ENCODE data around the gene FHIT.

Gene FHIT

DNA sequence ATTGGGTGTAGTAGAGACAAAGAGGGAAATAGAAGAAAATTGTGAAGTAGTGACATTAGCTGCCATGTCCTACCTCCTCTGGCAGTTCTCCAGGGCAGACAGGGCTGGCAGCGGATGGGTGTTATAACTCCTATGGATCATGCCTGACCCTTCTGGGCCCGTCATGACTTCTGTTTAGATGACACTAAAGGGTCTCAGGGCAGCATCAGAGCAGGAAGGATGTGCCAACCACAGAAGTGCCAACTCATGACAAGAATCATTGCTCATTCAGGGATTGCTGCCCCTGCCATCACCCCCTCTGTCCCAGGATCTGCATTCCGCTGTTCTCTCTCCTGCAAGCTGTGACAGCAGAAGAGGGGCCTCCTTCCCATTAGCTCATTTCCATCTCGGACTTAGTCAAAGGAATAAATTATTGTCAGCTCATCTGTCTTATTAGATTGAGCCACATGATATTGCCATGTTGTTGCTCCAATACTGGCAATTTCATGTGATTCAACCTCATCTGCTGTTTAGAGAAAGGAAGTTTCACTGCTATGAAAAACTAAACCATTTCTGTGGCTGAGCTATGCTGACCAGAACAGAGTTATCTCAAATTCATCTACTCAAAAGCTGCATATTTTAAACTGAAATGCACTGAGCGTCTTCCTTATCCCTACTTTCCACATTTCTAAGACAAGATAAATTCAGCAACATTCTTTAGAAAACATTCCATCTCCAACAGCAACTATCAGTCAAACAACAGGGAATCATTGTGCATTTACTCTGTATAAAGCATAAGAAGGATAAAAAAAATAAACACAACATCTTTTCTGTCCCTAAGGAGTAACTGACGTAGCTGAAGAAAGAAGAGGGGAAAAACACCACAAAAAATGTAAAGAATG, 271.6 kb downstream of the FHIT start:
- no peak for DNase-seq

DNA sequence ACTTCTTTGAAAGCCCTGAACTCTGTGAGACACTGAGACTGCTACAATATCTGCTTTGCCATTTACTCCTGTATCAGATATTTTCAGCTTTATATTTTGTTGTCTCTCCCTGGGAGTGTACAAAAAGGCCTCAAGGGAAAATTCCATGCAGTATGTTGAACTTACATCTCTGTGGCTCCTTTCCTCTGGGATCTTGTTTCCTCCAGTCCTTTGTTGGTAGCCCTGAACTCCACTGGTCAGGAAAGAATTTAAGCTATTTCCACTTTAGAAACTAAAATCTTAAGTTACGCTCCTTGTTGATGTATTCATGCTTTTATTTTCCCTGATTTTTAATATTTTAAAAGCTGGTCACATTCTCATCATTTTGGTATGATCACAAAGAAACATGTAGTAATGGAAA, 277.9 kb downstream of the FHIT start:
- no peak for DNase-seq

DNA sequence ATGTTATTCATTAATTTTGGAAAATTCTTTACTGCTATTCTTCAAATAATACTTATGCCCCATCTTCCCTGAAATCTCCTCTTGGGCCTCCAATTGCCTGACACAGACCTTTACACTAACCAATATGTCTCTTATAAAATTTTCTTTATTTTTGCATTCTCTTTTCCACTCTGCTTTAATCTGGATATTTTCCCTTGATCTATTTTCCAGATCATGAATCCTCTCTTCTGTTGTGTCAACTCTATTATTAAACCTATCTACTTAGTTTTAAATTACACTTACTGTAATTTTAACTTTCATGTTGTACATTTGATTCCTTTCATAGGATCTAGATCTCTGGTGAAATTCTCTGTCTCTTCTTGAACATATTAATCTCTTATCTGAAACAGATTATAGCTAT, 278.7 kb downstream of the FHIT start:
- no peak for DNase-seq

DNA sequence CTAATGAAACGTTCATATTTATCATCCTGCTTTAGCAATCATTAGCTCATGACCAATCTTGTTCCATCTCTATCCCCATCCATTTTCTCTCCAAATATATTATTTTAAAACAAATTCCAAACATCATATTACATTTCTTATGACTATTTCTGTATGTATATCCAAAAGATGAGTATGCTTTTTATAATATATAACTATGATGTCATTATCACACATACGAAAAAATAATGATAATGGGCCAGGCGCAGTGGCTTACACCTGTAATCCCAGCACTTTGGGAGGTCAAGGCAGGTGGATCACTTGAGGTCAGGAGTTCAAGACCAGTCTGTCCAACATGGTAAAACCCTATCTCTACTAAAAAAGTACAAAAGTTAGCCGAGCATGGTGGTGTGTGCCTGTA, 280.4 kb downstream of the FHIT start:
- no peak for DNase-seq

DNA sequence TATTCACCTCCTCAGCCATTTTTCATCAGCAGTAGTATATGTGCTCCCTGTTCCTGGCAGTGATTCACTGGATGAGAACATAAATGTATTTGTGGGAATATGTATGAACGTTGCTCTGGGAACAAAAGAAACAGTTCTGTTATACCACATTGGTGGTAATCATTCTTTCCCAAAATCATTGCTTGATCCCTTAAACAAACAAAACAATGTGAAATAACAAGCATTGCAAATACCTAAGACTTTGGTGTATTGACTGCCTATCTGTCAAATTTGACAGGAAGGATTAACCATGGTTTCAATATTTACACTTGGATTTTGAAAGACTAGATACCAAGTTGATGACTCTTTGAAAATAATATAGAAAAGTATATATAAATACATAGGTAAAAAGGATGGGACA, 284.1 kb downstream of the FHIT start:
- no peak for DNase-seq

DNA sequence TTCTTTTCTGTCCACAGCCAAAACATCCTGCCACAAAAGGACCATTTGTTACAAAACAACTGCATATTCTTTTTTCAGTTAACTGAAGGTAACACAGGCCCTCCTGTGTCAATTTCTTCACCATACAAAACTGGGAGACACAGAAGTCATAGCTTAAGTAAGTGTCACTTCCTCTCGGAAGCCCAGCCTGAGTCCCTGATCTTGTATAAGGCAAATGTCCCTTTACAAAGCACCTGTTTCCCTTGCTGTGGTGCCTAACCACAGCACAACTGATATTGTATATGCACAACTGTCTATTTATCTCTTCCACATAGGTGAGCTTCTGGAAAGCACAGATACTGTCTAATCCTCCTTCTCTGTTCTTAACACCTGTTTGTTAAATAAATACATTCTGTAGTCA, 293.7 kb downstream of the FHIT start:
- no peak for DNase-seq

DNA sequence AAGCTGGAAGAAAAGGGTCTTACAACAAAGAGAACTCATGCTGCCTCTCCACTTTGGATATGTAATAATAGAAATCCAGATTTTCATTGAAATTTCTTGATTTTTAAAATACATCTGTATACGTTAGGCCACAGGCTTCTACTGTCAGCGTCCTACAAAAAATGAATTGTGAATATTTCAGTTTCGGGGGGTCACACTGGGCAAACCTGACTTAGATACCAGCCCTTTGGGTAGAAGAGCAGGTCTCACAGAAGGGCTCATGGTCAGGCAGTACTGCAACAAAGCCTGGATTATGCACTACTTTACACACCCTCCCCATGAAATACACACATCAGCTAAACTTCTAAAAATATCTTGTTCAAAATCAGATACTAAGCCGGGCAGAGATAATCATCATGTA, 294.5 kb downstream of the FHIT start:
- DNase-seq = no peak

DNA sequence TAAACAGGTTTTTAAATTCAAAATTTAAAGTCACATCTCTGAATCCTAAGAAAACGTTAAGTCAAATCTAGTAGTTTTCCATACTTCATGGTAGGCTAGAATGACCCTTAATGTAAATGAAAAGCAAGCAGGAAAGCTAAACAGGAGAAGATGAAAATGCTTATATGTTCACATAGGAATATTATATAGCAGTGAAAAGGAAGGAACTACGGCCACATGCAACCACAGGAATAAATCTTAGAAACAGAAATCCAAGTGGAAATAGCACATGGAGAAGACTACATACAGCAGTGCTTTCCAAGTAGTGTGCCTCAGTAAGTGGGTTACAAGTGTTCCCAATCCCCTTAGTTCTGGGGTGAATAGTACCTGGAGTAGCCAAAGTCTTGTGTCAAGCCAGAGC, 296.2 kb downstream of the FHIT start:
- DNase-seq = no peak

DNA sequence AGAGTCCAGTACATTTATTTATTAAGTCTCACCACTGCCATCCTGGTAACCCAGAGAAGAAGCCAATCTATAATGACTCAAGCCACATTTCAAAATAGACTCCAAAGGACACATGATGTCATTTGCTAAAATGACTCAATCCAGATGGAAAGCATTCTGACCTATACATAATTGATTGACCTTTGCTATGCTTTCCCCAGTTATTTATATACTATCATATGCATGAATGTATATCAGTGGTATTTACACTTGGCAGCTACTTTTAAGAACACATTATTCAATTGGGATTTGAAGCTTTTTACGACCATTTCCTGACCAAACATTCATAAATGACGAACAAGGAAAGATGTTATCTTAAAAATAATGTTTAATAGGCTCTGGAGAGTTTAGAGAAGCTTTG, 297.2 kb downstream of the FHIT start:
- no peak for DNase-seq

DNA sequence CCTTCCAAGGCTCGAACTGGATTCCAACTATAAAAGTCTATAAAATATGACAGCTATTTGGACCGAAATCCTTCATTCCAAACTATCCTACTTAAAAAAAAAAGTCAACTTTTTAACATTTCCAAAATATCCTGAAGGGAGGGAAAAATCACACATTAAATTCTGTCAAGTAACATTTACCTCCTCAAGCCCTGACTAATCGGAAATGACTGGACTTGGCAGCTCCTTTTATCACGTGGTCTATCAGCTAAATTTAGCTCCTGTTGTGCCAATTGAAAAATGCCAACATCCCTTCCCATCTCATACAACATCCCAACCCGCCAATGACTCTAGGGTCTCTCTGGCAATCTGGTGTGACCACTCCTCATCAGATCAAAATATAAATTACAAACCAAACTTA, 297.9 kb downstream of the FHIT start:
- DNase-seq = no peak

DNA sequence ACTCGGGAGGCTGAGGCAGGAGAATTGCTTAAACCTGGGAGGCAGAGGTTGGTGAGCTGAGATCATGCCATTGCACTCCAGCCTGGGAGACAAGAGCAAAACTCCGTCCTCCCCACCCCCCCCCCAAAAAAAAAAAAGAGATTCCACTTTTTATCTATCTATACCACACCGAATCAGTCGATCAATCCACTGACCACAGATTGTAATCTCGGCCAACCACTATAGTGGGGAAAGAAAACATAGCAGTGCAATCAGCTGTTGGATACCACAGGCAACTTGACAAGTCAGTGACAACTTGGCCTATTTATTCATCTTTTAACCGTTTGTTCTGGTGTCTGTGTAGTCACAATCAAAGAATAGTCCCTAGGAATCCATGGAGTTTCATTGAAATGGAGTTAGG, 299.2 kb downstream of the FHIT start:
- no peak for DNase-seq

DNA sequence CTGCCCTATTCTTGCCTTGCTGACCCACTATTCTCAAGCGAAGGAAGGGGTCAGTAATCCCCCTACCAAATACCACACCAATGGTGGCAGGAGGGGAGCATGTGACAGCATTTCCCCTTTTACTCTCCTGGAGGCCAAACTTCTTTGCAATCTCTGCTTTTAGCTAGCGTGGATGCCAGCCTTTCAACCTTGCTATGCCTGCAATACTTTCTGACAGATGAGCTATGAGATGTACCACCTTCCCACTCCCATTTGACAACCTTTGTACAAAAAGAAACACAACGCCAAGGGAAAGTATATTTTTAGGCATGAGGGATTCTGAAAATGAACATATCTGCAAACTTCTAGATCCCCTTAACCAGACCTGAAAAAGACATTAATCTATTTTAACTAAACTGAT, 302.1 kb downstream of the FHIT start:
- DNase-seq = no peak

DNA sequence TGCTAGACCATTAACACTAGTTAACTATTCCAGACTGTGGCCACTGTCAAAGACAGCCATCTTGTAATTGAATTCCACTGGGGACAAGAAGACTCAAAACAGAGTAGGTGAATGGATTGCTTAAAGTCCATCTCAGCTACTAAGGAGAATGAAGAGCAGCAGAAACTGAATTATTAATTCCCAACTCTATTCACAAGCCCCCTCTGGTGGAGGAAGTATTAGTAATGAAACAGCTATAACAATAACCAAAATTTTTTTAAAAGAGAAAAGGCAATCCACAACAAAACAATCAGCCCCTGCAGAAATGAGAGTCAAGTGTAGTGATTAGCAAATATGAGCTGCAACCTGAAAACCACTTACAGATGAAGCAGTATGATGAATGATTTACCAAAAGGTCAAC, 302.8 kb downstream of the FHIT start:
- DNase-seq = no peak

DNA sequence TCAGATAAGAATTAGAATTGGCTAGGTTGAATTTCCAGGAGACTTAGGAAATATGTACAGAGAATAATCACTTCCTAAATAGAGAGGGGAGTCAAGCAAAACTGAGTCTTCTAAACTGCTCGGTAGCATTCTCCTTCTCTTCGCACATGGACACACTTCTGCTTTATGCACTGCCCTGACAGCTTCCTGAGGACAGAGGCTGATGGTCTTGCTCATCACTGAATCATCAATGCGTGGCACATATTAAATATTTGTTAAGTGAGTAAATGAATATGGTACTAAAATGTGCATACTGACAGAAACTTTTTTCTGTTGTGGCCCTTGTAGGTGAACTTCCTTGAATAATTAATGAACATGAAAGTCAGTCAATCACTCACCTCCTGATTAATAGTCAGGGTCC, 315.5 kb downstream of the FHIT start:
- no peak for DNase-seq

DNA sequence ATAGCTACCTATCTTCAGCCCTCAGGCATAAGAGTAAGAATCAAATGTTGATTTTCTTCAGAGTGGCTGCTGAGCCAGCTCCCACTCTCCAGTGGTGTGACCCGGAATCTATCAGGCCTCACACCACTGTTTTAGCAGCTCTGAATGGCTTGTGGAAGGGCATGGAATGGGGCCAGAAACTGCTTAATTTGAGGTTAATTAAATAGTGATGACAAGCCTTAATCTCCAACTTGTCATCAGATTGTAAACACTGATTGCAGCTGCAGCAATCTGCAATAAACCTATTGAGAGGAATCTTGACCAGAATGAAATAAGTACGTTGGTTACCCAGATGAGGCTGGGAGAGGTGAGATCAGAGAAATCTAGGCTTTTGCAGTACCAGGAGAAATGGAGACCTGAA, 317.4 kb downstream of the FHIT start:
- no peak for DNase-seq

DNA sequence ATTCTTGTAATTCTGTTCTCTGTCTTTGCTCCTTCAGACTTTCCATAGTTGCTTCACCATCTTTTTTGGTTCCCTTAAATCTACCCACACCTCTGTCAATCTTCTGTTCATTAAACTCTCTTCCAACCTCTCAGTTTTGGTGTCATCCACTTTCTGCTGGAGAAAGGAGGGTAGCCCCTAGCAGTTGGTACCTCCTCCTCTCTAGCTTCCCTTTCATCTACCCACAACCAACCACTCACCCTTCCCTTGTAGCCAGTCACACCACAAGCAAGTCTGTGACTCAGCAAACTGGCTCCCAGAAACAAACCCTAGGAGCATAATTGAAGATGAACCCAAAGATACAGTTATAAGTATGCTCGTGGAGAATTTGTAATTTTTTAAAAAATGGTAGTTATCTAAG, 318.6 kb downstream of the FHIT start:
- no peak for DNase-seq

DNA sequence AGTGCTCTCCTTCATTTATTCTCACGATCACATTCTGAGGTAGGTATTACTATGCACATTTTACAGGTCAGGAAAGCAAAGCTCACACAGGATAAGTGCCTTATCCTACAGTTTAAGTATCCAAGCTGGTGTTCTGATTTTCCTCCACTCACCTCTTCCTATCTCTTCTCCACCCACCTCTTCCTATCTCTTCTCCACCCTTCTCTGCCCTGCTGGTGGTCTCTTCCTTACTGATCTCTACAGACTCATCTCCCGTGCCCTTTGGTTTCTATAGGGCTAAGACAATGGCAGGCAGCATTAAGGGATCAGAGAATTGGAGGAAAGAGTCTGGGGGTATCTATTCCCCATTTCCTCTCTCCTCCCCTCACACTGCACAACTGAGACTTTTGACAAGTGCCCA, 319.1 kb downstream of the FHIT start:
- no peak for DNase-seq

DNA sequence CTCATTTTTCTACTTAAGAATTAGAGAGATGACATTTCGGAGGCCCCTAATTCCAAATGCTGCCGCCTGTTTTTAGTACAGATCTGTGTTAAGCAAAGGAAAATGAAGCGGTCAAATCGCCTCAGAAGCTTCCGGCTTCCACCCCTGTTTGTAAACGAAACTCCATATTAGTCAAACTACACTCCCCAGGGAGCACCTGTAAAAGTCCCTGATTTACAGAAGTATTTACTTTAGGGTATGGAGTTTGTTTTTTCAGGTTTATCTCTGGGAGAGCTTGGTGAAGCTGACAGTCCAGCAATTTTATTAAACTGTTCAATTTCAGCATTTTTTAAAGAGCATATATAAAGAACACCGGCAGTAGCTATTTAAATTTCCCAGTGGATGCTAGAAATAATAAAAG, 319.8 kb downstream of the FHIT start:
- DNase-seq = no peak

DNA sequence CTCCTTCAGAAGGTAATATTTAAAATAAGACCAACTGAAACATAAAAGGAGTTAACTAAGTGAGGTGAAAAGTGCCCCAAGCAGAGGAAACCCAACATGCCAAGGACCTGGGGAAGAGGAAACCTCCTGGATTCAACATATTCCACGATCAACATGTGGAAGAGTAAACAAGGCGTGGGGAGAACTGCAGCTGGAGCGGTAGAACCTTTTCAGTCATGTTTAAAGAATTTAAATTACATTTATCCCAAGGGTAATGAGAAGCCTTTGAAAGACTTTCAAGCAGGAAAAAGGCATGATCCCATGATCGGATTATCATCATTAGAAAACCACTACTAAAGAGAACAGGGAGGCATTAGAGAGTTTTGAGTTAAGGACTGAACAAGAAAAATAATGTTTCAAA, 330.7 kb downstream of the FHIT start:
- no peak for DNase-seq

DNA sequence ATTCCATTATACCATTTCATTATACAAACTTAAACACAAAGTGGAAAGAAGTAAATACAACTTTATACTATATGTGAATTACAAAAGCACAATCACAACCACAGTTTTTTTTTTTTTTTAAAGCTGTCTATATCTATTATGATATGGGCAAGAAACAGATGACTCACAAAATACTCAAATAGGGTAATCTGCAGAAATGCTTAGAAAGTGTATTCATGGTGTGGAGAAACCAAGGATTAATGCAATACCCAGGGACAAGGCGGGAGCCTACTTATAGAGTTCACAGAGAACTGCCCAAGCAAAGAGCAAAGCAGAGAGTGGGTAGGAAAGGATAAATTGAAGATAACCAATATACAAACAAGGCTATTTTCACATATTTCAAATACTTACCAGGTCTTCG, 332.0 kb downstream of the FHIT start:
- no peak for DNase-seq

DNA sequence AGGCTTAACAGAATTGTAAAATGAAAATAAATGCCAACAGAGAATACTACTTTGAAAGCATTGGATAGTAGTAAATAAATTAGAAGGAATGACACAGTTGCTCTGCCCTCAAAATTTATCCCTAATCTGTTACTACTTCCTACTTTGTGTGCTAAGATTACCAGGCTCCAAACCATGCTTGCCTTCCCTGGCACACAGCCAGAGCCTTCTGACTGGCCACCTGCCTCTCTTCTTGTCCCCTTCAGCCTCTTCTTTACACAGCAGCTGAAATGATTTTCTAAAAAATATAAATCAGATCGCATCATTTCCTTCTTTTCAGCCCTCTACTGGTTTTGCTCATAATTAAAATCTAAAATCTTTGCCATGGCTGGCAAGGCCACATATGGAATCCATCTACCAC, 334.1 kb downstream of the FHIT start:
- DNase-seq = no peak

DNA sequence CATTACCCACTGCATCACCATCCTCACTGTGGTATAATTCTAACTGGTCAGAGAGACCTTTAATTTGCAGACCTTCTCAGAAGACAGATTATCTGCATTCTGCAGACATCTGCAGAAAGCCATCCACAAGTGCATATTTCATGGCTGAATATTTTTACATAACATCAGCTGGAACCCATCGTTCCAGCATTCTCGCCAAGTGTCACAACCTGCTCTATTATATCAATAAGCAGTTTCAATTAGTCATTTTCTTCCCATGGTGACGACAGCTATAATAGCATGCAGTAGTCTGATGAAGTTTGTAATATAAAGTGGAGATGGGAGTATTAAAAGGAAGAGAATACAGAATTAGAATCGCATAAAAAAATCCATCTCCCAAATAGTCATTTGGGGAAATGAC, 334.7 kb downstream of the FHIT start:
- no peak for DNase-seq

DNA sequence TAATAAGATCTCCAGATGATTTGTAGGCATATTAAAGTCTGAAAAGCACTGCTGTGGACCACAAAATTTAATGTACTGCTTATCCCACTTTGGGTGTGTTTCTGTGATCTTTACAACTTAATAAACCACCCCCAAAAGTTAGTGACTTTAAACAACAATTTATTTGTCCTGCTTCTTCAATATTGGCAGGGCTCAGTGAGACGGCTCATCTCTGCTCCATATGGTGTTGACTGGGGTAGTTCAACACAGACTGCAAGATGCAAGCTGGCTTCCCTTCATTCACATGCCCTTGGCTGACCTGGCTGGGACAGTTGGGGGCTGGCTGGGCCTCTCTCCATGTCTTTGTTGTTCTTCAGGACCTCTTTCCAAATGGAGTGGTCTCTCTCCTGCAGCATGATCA, 337.8 kb downstream of the FHIT start:
- no peak for DNase-seq

DNA sequence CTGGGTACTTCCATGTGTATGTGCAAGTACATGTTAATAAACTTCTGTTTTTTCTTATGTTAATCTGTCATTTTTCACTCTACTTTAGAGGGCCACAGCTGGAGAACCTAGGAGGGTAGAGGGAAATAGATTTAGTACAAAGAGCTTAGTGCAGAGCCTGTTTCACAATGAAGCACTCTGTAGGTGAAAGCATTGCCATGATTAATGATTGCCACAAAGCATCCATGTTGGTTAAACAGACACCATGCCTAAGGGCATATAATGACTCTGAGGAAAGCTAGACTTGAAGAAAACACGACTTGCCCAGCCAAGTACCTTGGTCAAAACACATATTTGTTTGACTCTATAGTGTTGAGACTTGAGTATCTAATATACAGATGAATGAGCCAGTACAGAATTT, 338.4 kb downstream of the FHIT start:
- no peak for DNase-seq

DNA sequence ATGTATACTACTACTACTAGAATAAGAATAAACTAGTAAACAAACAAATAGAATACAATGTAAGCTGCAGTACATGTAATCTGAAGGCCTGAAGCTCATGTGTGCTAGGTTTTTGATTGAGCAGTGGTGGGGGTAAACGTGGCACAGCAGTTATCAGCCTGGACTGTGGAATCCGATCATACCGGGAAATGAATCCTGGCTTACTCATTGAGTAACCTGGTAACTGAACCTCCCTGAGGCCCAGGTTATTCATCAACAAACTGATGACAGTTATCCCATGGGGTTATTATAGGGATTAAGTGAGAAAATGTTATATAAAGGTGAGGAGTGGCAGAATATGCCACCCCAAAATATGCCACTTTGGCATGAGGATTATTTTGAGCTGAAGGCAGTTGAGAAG, 339.1 kb downstream of the FHIT start:
- no peak for DNase-seq

DNA sequence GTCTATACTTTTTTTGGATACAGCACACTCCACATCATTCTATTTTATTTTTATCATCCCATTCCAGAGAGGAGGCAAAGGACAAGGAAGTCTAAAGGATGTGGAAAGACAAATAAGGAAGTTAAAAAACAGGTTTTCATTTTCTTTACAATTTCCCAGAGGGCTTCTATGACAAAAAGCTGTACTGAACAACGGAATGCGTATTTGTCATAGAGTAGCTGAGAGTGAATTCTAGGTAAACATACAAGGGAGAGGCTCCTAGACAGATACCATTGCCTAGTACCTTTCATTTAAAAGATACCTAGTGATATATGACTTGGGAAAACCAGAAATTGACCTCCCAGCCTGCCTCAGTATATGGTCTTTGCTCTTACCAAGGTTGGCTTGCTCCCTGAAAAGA, 341.7 kb downstream of the FHIT start:
- DNase-seq = no peak
